Brain microvascular endothelial cell (primary cell): Measurements from ENCODE around the gene ETDC.
"Not testable (repeated sequence)": the region's sequence is repeated elsewhere in the genome, so short reads cannot be mapped to it uniquely, and the experiment has no call there.

ENCODE experiments used
- DNase-seq: peaks from one replicate; pipeline ENCODE4 v3.0.0-alpha.2; 2020
- H3K27ac ChIP-seq: fragments of 250-450 bp; sonication (Bioruptor Pico); 2 replicates; pipeline ENCODE4 v1.5.1; 2020; ENCODE audit warnings: mild to moderate bottlenecking, moderate library complexity
- H3K27me3 ChIP-seq: fragments of 250-450 bp; sonication (Bioruptor Pico); replicated peaks from 2 replicates; pipeline ENCODE4 v1.5.1; 2020; ENCODE audit warnings: mild to moderate bottlenecking
- H3K36me3 ChIP-seq: fragments of 250-450 bp; sonication (Bioruptor Pico); replicated peaks from 2 replicates; pipeline ENCODE4 v1.5.1; 2020; ENCODE audit warnings: mild to moderate bottlenecking
- H3K4me3 ChIP-seq: 2 replicates; pipeline ENCODE4 v1.5.1; 2011; ENCODE audit warnings: low read depth, mild to moderate bottlenecking, control low read depth, low read length, moderate library complexity
- in situ Hi-C: cut with HindIII; loops from 2 replicates; pipeline ENCODE4 v1.10.0; 2017; ENCODE audit warnings: low sequenced_read_pairs, low pct_ligation_motif_present
- TF ChIP-seq, protein P1 (sequence below): IDR thresholded peaks from 2 replicates; pipeline ENCODE4 v1.5.1; 2011; ENCODE audit warnings: low read depth, mild to moderate bottlenecking, moderate library complexity, low read length, control low read depth, inconsistent platforms; ENCODE audit errors: missing control alignments

The ETDC gene

DNA sequence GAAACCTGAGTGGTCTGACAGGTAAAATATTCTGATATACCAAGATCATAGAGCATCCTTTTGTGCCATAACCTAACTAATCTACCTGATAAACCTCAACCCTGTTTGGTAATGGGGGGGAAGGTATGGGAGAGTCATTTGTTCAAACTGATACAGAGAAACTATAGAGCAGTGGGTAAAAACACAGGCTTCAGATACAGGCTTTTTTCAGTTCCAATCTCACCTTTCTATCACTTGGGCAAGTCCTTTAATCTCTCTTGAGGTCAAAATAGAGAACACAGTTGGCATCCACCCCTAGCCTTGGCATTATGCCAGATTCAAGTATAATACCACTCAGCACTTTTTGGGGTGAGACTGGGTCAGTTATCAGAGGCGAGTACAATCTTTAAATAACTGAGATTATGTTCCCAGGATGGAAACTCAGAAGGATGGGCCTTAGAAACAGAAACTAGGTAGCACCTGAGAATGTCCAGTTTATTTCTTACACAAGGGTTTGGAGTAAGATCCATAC lies 880 bp upstream of the ETDC start:
- Histone ChIP-seq H3K4me3 (no peak overlapping the region), H3K36me3 (no peaks in the 10 kb centered on the region), H3K27me3 (no peaks in the 10 kb centered on the region), H3K27ac (no peak overlapping the region)
- no peak for DNase-seq
- TF ChIP-seq, protein P1, sequence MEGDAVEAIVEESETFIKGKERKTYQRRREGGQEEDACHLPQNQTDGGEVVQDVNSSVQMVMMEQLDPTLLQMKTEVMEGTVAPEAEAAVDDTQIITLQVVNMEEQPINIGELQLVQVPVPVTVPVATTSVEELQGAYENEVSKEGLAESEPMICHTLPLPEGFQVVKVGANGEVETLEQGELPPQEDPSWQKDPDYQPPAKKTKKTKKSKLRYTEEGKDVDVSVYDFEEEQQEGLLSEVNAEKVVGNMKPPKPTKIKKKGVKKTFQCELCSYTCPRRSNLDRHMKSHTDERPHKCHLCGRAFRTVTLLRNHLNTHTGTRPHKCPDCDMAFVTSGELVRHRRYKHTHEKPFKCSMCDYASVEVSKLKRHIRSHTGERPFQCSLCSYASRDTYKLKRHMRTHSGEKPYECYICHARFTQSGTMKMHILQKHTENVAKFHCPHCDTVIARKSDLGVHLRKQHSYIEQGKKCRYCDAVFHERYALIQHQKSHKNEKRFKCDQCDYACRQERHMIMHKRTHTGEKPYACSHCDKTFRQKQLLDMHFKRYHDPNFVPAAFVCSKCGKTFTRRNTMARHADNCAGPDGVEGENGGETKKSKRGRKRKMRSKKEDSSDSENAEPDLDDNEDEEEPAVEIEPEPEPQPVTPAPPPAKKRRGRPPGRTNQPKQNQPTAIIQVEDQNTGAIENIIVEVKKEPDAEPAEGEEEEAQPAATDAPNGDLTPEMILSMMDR: no peak
- in situ Hi-C loops: no loop called here

DNA sequence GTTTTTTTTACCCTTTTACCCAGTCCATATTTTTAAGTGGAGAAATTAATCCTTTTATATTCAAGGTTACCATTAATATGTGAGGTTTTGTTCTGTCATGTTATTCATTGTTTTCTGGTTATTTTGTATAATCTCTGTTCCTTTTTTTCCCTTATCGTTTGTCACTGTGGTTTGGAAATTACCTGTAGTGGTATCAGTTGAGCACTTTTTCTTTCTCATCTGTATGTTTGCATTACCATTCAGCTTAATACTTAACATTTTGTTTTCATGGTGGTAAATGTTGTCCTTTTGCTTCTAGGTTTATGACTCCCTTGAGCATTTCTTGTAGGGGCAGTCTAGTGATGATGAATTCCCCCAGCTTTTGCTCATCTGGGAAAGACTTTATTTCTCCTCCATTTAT lies 6.6 kb downstream of the ETDC start:
- Histone ChIP-seq H3K36me3 (no peaks in the 10 kb centered on the region), H3K4me3 (no peak overlapping the region), H3K27me3 (no peaks in the 10 kb centered on the region), H3K27ac (no peak overlapping the region)
- TF ChIP-seq, protein P1: no peak
- in situ Hi-C loops: no loop called here
- DNase-seq: no peak

DNA sequence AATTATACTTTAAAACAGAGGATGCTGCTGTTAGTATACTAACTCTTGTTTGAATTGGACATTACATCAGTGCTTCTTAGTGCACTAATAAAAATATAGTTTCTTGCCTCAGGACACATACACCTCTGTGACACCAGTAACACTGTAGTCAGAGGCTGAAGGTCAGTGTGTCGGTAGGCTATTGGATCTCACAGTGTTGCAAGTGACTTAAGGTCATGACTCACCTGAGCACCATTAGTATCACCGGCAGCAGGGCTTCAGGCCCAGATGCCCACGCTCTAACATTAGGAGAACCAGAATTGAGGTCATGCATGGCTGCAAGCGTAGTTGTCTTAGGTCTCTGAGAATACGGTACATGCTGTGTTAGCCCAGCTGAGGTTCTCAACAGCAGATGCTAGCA lies 15.2 kb downstream of the ETDC start:
- Histone ChIP-seq H3K27me3 (no peaks in the 10 kb centered on the region), H3K36me3 (no peaks in the 10 kb centered on the region), H3K4me3 (no peak overlapping the region), H3K27ac (no peak overlapping the region)
- TF ChIP-seq, protein P1: no peak
- DNase-seq: no peak
- in situ Hi-C loops: no loop called here

DNA sequence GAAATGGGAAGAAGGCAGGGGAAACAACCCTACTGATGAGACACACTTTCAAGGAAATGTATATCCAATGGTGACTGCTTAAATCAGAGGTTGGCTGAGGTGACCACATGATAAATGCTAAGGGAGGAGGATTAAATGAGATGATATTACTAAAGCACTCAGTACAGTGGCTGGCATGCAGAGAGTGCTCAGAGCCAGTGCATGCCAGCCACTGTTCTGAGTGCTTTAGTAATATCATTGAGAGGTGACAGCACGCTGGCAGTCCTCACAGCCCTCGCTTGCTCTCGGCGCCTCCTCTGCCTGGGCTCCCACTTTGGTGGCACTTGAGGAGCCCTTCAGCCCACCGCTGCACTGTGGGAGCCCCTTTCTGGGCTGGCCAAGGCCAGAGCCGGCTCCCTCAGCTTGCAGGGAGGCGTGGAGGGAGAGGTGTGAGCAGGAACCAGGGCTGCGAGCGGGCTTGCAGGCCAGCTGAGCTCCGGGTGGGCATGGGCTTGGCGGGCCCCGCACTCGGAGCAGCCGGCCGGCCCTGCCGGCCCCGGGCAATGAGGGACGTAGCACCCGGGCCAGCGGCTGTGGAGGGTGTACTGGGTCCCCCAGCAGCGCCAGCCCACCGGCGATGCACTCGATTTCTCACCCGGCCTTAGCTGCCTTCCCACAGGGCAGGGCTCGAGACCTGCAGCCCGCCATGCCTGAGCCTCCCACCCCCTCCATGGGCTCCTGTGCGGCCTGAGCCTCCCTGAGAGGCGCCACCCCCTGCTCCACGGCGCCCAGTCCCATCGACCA lies 15.9 kb downstream of the ETDC start:
- DNase-seq, in situ Hi-C loops, H3K27ac ChIP-seq, H3K36me3 ChIP-seq, H3K4me3 ChIP-seq, H3K27me3 ChIP-seq: not testable (repeated sequence)

DNA sequence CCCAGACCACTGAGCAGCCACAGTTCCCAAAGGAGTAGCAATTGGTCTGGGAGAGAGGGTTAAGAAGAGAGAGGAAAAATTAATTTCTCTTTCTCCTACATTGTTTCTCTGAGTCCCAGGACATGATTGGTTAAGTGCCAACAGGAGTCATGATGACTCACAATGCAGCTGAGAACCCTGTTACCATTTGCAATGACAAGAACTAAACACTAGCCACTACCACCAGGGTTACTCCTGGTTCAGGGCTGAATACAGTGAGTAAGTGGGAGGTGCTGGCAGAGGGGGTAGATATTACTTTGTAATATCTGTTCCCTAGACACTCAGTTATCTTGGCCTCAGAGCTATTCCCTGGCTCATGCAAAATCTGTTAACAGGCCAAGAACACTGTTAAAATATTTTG lies 18.0 kb downstream of the ETDC start:
- in situ Hi-C loops: no loop called here
- Histone ChIP-seq H3K4me3 (no peak overlapping the region), H3K27ac (peak overlapping the region; percentile 69), H3K36me3 (no peaks in the 10 kb centered on the region), H3K27me3 (no peaks in the 10 kb centered on the region)
- DNase-seq: peak; percentile 87
- TF ChIP-seq, protein P1: peak; percentile 17

DNA sequence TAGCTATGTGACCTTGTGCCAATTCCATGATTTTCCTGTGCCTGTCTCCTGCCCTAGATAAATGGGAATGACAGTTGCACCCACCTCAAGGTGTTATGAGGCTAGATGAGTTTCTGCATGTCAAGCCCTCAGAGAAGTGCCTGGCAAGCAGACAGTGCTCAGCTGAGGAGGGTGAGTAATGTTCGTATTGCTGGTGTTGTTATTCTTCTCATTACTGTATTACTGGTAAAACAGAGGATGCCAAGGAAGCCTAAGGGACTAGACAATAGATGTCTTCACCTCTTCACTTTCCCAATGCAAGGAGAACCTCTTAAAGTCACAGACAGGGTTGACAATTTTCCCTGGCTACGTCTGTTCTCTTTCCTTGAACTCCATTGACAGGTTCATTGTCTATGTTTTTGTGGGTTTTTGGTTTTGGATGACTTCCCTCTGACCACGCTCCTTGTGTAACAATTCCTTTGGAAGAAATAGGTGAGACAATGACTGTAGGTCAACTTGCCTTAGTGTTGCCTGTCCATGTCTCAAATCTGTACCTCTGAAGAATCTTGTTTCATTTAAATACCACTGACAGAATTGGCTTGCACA lies 19.2 kb downstream of the ETDC start:
- no peak overlapping the region for H3K4me3 ChIP-seq
- in situ Hi-C loops: no loop called here
- DNase-seq: no peak
- TF ChIP-seq, protein P1: no peak
- H3K27me3 ChIP-seq: no peaks in the 10 kb centered on the region
- H3K36me3 ChIP-seq: no peaks in the 10 kb centered on the region
- H3K27ac ChIP-seq: no peak overlapping the region
